Uterus (tissue), 2 donors: ENCODE data around the gene GMPPA.

Experiments used
- CTCF ChIP-seq, 4 experiments: fragments of 200-600 bp in 2 of 4; fragments of 450-650 bp in 2 of 4; sonication (generic) in 2 of 4; IDR thresholded peaks; one replicate each; pipeline ENCODE4 v1.5.1; 2016 to 2019; ENCODE audit warnings: antibody characterized with exemption in 4 of 4, mild to moderate bottlenecking in 2 of 4, moderate library complexity in 1 of 4
- POLR2A ChIP-seq, 2 donors: fragments of 450-650 bp; IDR thresholded peaks; one replicate each; pipeline ENCODE4 v1.6.1; 2016; ENCODE audit warnings: antibody characterized with exemption in 2 of 2, mild to moderate bottlenecking in 1 of 2, moderate library complexity in 1 of 2

GRCh38 chr2:219498280-219499057, at the start of gene GMPPA:
- TF ChIP-seq CTCF (IDR thresholded peaks at IDR 0.05), result peak in 2 of 4 experiments; percentile 13 to 24
- peak; percentile 74 to 83 for TF ChIP-seq POLR2A (IDR thresholded peaks at IDR 0.05)
